Left lung (tissue), 10 donors: ENCODE measurements around the gene ARHGAP44. TPM values are rescaled to one million over a fixed set of nuclear protein-coding genes. Genes with fewer than 3 reads are reported as not detected.

ENCODE experiments used
- ATAC-seq: fragments of 200-7000 bp; cut with Tn5 transposase; one replicate; pipeline ENCODE4 v1.9.1; 2020; ENCODE audit warnings: moderate library complexity
- DNase-seq, 4 donors: peaks; one replicate each; pipeline ENCODE4 v3.0.0-alpha.2; 2013 to 2020
- H3K27ac ChIP-seq, 2 donors: fragments of 200-600 bp; sonication (generic) in 1 of 2; one replicate each; pipeline versions ENCODE4 v1.5.0 to v1.8.0; 2020 to 2021
- H3K27me3 ChIP-seq, 2 donors: fragments of 200-600 bp; sonication (generic) in 1 of 2; one replicate each; pipeline versions ENCODE4 v1.5.0 to v1.8.0; 2020 to 2021
- H3K36me3 ChIP-seq, 2 donors: fragments of 200-600 bp; sonication (generic) in 1 of 2; one replicate each; pipeline versions ENCODE4 v1.5.0 to v1.8.0; 2020 to 2021
- H3K4me1 ChIP-seq, 2 donors: fragments of 200-600 bp; one replicate each; pipeline ENCODE4 v1.8.0; 2021
- H3K4me3 ChIP-seq, 2 donors: fragments of 200-600 bp; sonication (generic) in 1 of 2; one replicate each; pipeline versions ENCODE4 v1.5.0 to v1.8.0; 2020 to 2021; ENCODE audit warnings: mild to moderate bottlenecking in 1 of 2
- H3K9me3 ChIP-seq, 2 donors: fragments of 200-600 bp; sonication (generic) in 1 of 2; one replicate each; pipeline versions ENCODE4 v1.5.0 to v1.8.0; 2020 to 2021
- intact Hi-C, 2 donors: fragments of 100-400 bp; cut with DNase I; formaldehyde crosslinking; loops; one replicate each; pipeline versions ENCODE4 v1.11.2 to v1.14.2; 2022
- polyA plus RNA-seq, 6 donors: library from polyadenylated mRNA; unstranded; fragments of 120-200 nt; gene quantifications; one replicate each; pipeline ENCODE4 v1.2.1, GENCODE V29; 2013; ENCODE audit not compliant: insufficient read length in 6 of 6
- total RNA-seq, 2 donors: library from RNA; stranded (reverse); fragmentation: NEBNext Ultra II Directional; extraction: Animal tissue kit (Norgen Biotek cat#: 25700); gene quantifications; one replicate each; pipeline ENCODE4 v1.2.1, GENCODE V29; 2021
- TF ChIP-seq, protein P1 (sequence below), 2 donors: fragments of 200-600 bp; sonication (generic) in 1 of 2; IDR thresholded peaks; one replicate each; pipeline versions ENCODE4 v1.5.0 to v1.8.0; 2021; ENCODE audit warnings: antibody characterized with exemption in 2 of 2
- donor health status: DM: no; HTN: yes; CAD: no.
- donor health status: DM: no; HTN: no; CAD: no.

Gene ARHGAP44
- total and polyA plus RNA-seq, 8 donors = 13.1 to 43.6 (median 17.9) TPM

- DNase-seq (no peak), ATAC-seq (no peak)
- peaks cover 0 to 34% of the 10 kb centered on the region in 2 donors for H3K36me3 ChIP-seq
- TF ChIP-seq, protein P1, sequence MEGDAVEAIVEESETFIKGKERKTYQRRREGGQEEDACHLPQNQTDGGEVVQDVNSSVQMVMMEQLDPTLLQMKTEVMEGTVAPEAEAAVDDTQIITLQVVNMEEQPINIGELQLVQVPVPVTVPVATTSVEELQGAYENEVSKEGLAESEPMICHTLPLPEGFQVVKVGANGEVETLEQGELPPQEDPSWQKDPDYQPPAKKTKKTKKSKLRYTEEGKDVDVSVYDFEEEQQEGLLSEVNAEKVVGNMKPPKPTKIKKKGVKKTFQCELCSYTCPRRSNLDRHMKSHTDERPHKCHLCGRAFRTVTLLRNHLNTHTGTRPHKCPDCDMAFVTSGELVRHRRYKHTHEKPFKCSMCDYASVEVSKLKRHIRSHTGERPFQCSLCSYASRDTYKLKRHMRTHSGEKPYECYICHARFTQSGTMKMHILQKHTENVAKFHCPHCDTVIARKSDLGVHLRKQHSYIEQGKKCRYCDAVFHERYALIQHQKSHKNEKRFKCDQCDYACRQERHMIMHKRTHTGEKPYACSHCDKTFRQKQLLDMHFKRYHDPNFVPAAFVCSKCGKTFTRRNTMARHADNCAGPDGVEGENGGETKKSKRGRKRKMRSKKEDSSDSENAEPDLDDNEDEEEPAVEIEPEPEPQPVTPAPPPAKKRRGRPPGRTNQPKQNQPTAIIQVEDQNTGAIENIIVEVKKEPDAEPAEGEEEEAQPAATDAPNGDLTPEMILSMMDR (IDR thresholded peaks at IDR 0.05) = no peak
- H3K9me3 ChIP-seq = peaks cover 0 to 23% of the 10 kb centered on the region in 2 donors
- no peak overlapping the region for H3K27ac ChIP-seq
- no peaks in the 10 kb centered on the region for H3K4me1 ChIP-seq
- no peak overlapping the region for H3K4me3 ChIP-seq
- intact Hi-C loops = no loop called here
- no peaks in the 10 kb centered on the region for H3K27me3 ChIP-seq
Observed at GRCh38 chr17:12959441-12959840, 170.1 kb downstream of the ARHGAP44 start.

DNA sequence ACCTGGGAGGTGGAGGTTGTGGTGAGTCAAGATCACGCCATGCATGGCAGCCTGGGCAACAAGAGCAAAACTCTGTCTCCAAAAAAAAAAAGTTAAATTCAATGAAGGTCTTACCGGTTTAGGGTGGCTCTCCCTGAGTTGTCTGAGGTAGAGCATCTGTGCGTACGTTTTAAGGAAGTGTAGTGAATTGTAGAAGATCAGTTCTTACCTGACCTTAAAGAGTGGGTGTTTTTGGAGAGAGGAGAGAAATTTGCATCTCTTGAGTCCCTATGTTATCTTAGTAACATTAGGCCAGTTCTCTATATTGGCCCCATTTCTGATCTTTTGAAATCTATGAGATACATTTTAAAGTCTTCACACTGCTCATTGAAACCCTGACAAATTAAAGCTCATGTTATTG is 172.4 kb downstream of the ARHGAP44 start:
- Histone ChIP-seq H3K36me3 (peaks cover 0 to 20% of the 10 kb centered on the region in 2 donors), H3K4me3 (no peak overlapping the region), H3K27ac (no peak overlapping the region), H3K27me3 (no peaks in the 10 kb centered on the region), H3K9me3 (peaks cover 0 to 17% of the 10 kb centered on the region in 2 donors), H3K4me1 (no peaks in the 10 kb centered on the region)
- no peak for ATAC-seq
- TF ChIP-seq, protein P1 (IDR thresholded peaks at IDR 0.05) = no peak
- DNase-seq = no peak
- intact Hi-C loops = no loop called here

DNA sequence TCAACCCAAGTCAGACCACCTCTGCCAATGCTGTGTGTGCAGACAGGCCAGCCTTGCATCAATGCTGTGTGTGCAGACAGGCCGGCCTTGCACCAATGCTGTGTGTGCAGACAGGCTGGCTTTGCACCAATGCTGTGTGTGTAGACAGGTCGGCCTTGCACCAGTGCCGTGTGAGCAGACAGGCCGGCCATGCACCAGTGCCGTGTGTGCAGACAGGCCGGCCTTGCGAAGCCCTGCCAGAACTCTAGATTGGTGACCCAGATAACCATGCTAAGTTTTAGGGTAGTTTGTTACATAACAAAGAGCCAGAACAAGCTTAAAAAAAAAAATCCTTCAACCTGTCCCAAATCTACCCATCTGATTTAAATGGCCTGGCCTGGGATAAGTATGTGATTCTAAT is 174.2 kb downstream of the ARHGAP44 start:
- Histone ChIP-seq H3K4me1 (no peaks in the 10 kb centered on the region), H3K27me3 (no peaks in the 10 kb centered on the region), H3K9me3 (peaks cover 0 to 3% of the 10 kb centered on the region in 2 donors), H3K27ac (no peak overlapping the region), H3K36me3 (peaks cover 0 to 6% of the 10 kb centered on the region in 2 donors), H3K4me3 (no peak overlapping the region)
- DNase-seq (no peak), ATAC-seq (no peak)
- TF ChIP-seq, protein P1 (IDR thresholded peaks at IDR 0.05) = no peak
- intact Hi-C loops = no loop called here

GRCh38 chr17:12964162-12964561 is 174.9 kb downstream of the ARHGAP44 start:
- peaks cover 0 to 4% of the 10 kb centered on the region in 2 donors for H3K36me3 ChIP-seq
- H3K4me3 ChIP-seq = no peak overlapping the region
- intact Hi-C loops = no loop called here
- H3K27ac ChIP-seq = no peak overlapping the region
- H3K9me3 ChIP-seq = no peaks in the 10 kb centered on the region
- H3K27me3 ChIP-seq = no peaks in the 10 kb centered on the region
- TF ChIP-seq, protein P1 (IDR thresholded peaks at IDR 0.05) = no peak
- ATAC-seq (no peak), DNase-seq (no peak)
- H3K4me1 ChIP-seq = no peaks in the 10 kb centered on the region

GRCh38 chr17:12964840-12965239 is 175.5 kb downstream of the ARHGAP44 start:
- Histone ChIP-seq H3K9me3 (no peaks in the 10 kb centered on the region), H3K36me3 (peaks cover 0 to 4% of the 10 kb centered on the region in 2 donors), H3K27me3 (no peaks in the 10 kb centered on the region), H3K4me1 (no peaks in the 10 kb centered on the region), H3K27ac (no peak overlapping the region), H3K4me3 (no peak overlapping the region)
- TF ChIP-seq, protein P1 (IDR thresholded peaks at IDR 0.05) = no peak
- no peak for DNase-seq
- intact Hi-C loops = no loop called here
- ATAC-seq = no peak
